GM06990 (cell line): ENCODE data around the gene SAA2.
"Not testable (repeated sequence)": the region's sequence is repeated elsewhere in the genome, so short reads cannot be mapped to it uniquely, and the experiment has no call there.

Experiments
- DNase-seq: peaks from one replicate; pipeline ENCODE4 v3.0.0-alpha.2; 2011; ENCODE audit not compliant: insufficient read length; ENCODE audit errors: extremely low read depth
- H3K27me3 ChIP-seq: replicated peaks from 2 replicates; pipeline ENCODE4 v1.6.0; 2011; ENCODE audit warnings: low read length; ENCODE audit not compliant: control insufficient read depth, insufficient read depth
- H3K36me3 ChIP-seq: 2 replicates; pipeline ENCODE4 v1.5.1; 2011; ENCODE audit warnings: low read length; ENCODE audit not compliant: control insufficient read depth, insufficient read depth
- H3K4me3 ChIP-seq: replicated peaks from 2 replicates; pipeline ENCODE4 v1.5.1; 2011; ENCODE audit warnings: low read depth, mild to moderate bottlenecking, control low read depth, low read length
- CTCF ChIP-seq: IDR thresholded peaks from 2 replicates; pipeline ENCODE4 v1.5.1; 2011; ENCODE audit warnings: low read length, control low read depth, mild to moderate bottlenecking, inconsistent platforms; ENCODE audit not compliant: insufficient read depth, poor library complexity, severe bottlenecking

SAA2 gene

GRCh38 chr11:18221274-18221876 is 27.1 kb downstream of the SAA2 start:
- H3K27me3 ChIP-seq: no peaks in the 10 kb centered on the region
- H3K4me3 ChIP-seq: no peak overlapping the region
- DNase-seq: no peak
- H3K36me3 ChIP-seq: no peaks in the 10 kb centered on the region
- no peak for TF ChIP-seq CTCF

- H3K4me3 ChIP-seq: no peak overlapping the region
- H3K27me3 ChIP-seq: no peaks in the 10 kb centered on the region
- TF ChIP-seq CTCF: no peak
- no peaks in the 10 kb centered on the region for H3K36me3 ChIP-seq
- no peak for DNase-seq
Measured at GRCh38 chr11:18209058-18209457, 39.4 kb downstream of the SAA2 start.

- no peak for TF ChIP-seq CTCF
- DNase-seq: no peak
- Histone ChIP-seq H3K4me3 (no peak overlapping the region), H3K36me3 (no peaks in the 10 kb centered on the region), H3K27me3 (no peaks in the 10 kb centered on the region)
Measured at GRCh38 chr11:18204771-18205170, 43.7 kb downstream of the SAA2 start.

- Histone ChIP-seq H3K4me3 (no peak overlapping the region), H3K27me3 (no peaks in the 10 kb centered on the region), H3K36me3 (no peaks in the 10 kb centered on the region)
- no peak for TF ChIP-seq CTCF
- no peak for DNase-seq
Measured at GRCh38 chr11:18204220-18204619, 44.2 kb downstream of the SAA2 start.

- no peaks in the 10 kb centered on the region for H3K36me3 ChIP-seq
- TF ChIP-seq CTCF: peak; percentile 67
- no peak overlapping the region for H3K4me3 ChIP-seq
- H3K27me3 ChIP-seq: no peaks in the 10 kb centered on the region
- DNase-seq: no peak
Measured at GRCh38 chr11:18203723-18204122, 44.7 kb downstream of the SAA2 start.

- H3K27me3 ChIP-seq, H3K36me3 ChIP-seq, DNase-seq, H3K4me3 ChIP-seq: not testable (repeated sequence)
Measured at GRCh38 chr11:18197738-18198137, 50.7 kb downstream of the SAA2 start.
